ENCODE results near the gene SAE1.

SAE1 gene

GRCh38 chr19:47161876-47162489 is 31.3 kb downstream of the SAE1 start:
- no peak for DNase-seq (ENCODE audit: low read depth in 2 of 2)

GRCh38 chr19:47168065-47168464 is 37.4 kb downstream of the SAE1 start:
- no peak for DNase-seq (ENCODE audit: low read depth in 2 of 2)

- DNase-seq (ENCODE audit: low read depth in 2 of 2) = no peak
Measured at GRCh38 chr19:47172666-47173455, 42.2 kb downstream of the SAE1 start.

GRCh38 chr19:47176071-47176626 is 45.5 kb downstream of the SAE1 start:
- DNase-seq (ENCODE audit: low read depth in 2 of 2) = no peak

GRCh38 chr19:47176627-47177090 is 46.0 kb downstream of the SAE1 start:
- DNase-seq (ENCODE audit: low read depth in 2 of 2) = peak in 1 of 2 donors; percentile 6

GRCh38 chr19:47179653-47180310 is 49.1 kb downstream of the SAE1 start:
- DNase-seq (ENCODE audit: low read depth in 2 of 2) = no peak

GRCh38 chr19:47183601-47184000 is 53.0 kb downstream of the SAE1 start:
- DNase-seq (ENCODE audit: low read depth in 2 of 2) = no peak

GRCh38 chr19:47186446-47187334 is 56.1 kb downstream of the SAE1 start:
- peak; percentile 73 to 85 for DNase-seq (ENCODE audit: low read depth in 2 of 2)

GRCh38 chr19:47187335-47187655 is 56.7 kb downstream of the SAE1 start:
- no peak for DNase-seq (ENCODE audit: low read depth in 2 of 2)

GRCh38 chr19:47187797-47188196 is 57.2 kb downstream of the SAE1 start:
- DNase-seq (ENCODE audit: low read depth in 2 of 2) = no peak

GRCh38 chr19:47188507-47189033 is 57.9 kb downstream of the SAE1 start:
- no peak for DNase-seq (ENCODE audit: low read depth in 2 of 2)

GRCh38 chr19:47190167-47190727 is 59.6 kb downstream of the SAE1 start:
- DNase-seq (ENCODE audit: low read depth in 2 of 2) = peak; percentile 26 to 40

GRCh38 chr19:47195434-47195833 is 64.8 kb downstream of the SAE1 start:
- no peak for DNase-seq (ENCODE audit: low read depth in 2 of 2)

- DNase-seq (ENCODE audit: low read depth in 2 of 2) = no peak
Measured at GRCh38 chr19:47197141-47197540, 66.5 kb downstream of the SAE1 start.

GRCh38 chr19:47200530-47200929 is 69.9 kb downstream of the SAE1 start:
- DNase-seq (ENCODE audit: low read depth in 2 of 2) = no peak

GRCh38 chr19:47203254-47203653 is 72.6 kb downstream of the SAE1 start:
- DNase-seq (ENCODE audit: low read depth in 2 of 2) = no peak

GRCh38 chr19:47209319-47210179 is 78.9 kb downstream of the SAE1 start:
- DNase-seq (ENCODE audit: low read depth in 2 of 2) = no peak

- no peak for DNase-seq (ENCODE audit: low read depth in 2 of 2)
Measured at GRCh38 chr19:47210180-47210490, 79.5 kb downstream of the SAE1 start.

- peak; percentile 50 to 71 for DNase-seq (ENCODE audit: low read depth in 2 of 2)
Measured at GRCh38 chr19:47210689-47211316, 80.2 kb downstream of the SAE1 start.

GRCh38 chr19:47215581-47215980 is 84.9 kb downstream of the SAE1 start:
- no peak for DNase-seq (ENCODE audit: low read depth in 2 of 2)

Measured in stimulated activated CD8-positive, alpha-beta memory T cell treated with anti-CD3 and anti-CD28 coated beads, Interleukin-7, amount 100 ng/mL, for 4 hours (primary cell).